IPS-15b (cell line): Measurements from ENCODE around the gene HSPA9.
A peak's percentile ranks its signal among the peaks of the same experiment; 100 is the strongest.

Experiments used
- H3K27me3 ChIP-seq: one replicate; pipeline ENCODE4 v1.6.1; 2013; ENCODE audit warnings: low read length; ENCODE audit not compliant: control insufficient read depth, insufficient read depth
- H3K36me3 ChIP-seq: one replicate; pipeline ENCODE4 v1.6.1; 2013; ENCODE audit warnings: low read length; ENCODE audit not compliant: control insufficient read depth, insufficient read depth
- H3K4me1 ChIP-seq: one replicate; pipeline ENCODE4 v1.6.1; 2013; ENCODE audit warnings: mild to moderate bottlenecking, low read length; ENCODE audit not compliant: control insufficient read depth, insufficient read depth
- H3K4me3 ChIP-seq: one replicate; pipeline ENCODE4 v1.5.1; 2013; ENCODE audit warnings: low read depth, low read length
- H3K9ac ChIP-seq: one replicate; pipeline ENCODE4 v1.6.1; 2013; ENCODE audit warnings: low read depth, mild to moderate bottlenecking, low read length
- H3K9me3 ChIP-seq: one replicate; pipeline ENCODE4 v1.6.1; 2013; ENCODE audit warnings: mild to moderate bottlenecking, low read length; ENCODE audit not compliant: control insufficient read depth, insufficient read depth

HSPA9 gene

GRCh38 chr5:138605254-138605972 is 30.2 kb upstream of the HSPA9 start:
- Histone ChIP-seq H3K4me3 (no peak overlapping the region), H3K9me3 (no peaks in the 10 kb centered on the region), H3K27me3 (no peaks in the 10 kb centered on the region), H3K9ac (no peak overlapping the region), H3K36me3 (no peaks in the 10 kb centered on the region), H3K4me1 (peaks cover 6% of the 10 kb centered on the region)

GRCh38 chr5:138604176-138604785 is 29.1 kb upstream of the HSPA9 start:
- no peaks in the 10 kb centered on the region for H3K9me3 ChIP-seq
- no peaks in the 10 kb centered on the region for H3K27me3 ChIP-seq
- no peaks in the 10 kb centered on the region for H3K4me1 ChIP-seq
- H3K36me3 ChIP-seq, result no peaks in the 10 kb centered on the region
- peak overlapping the region; percentile 24 for H3K9ac ChIP-seq
- H3K4me3 ChIP-seq, result no peak overlapping the region

GRCh38 chr5:138603249-138603920 is 28.2 kb upstream of the HSPA9 start:
- Histone ChIP-seq H3K27me3 (no peaks in the 10 kb centered on the region), H3K9ac (no peak overlapping the region), H3K9me3 (no peaks in the 10 kb centered on the region), H3K36me3 (no peaks in the 10 kb centered on the region), H3K4me3 (no peak overlapping the region), H3K4me1 (no peaks in the 10 kb centered on the region)

GRCh38 chr5:138602371-138603000 is 27.3 kb upstream of the HSPA9 start:
- H3K9ac ChIP-seq, result no peak overlapping the region
- no peaks in the 10 kb centered on the region for H3K27me3 ChIP-seq
- H3K4me1 ChIP-seq, result no peaks in the 10 kb centered on the region
- H3K9me3 ChIP-seq, result no peaks in the 10 kb centered on the region
- H3K4me3 ChIP-seq, result no peak overlapping the region
- H3K36me3 ChIP-seq, result no peaks in the 10 kb centered on the region

- Histone ChIP-seq H3K4me3 (no peak overlapping the region), H3K9me3 (no peaks in the 10 kb centered on the region), H3K27me3 (no peaks in the 10 kb centered on the region), H3K4me1 (no peaks in the 10 kb centered on the region), H3K36me3 (no peaks in the 10 kb centered on the region), H3K9ac (no peak overlapping the region)
Measured at GRCh38 chr5:138601444-138601843, 26.2 kb upstream of the HSPA9 start.

GRCh38 chr5:138600446-138600845 is 25.2 kb upstream of the HSPA9 start:
- H3K4me3 ChIP-seq, result no peak overlapping the region
- H3K36me3 ChIP-seq, result no peaks in the 10 kb centered on the region
- no peaks in the 10 kb centered on the region for H3K4me1 ChIP-seq
- H3K9ac ChIP-seq, result no peak overlapping the region
- H3K9me3 ChIP-seq, result no peaks in the 10 kb centered on the region
- H3K27me3 ChIP-seq, result no peaks in the 10 kb centered on the region

- no peaks in the 10 kb centered on the region for H3K27me3 ChIP-seq
- no peaks in the 10 kb centered on the region for H3K36me3 ChIP-seq
- H3K9me3 ChIP-seq, result no peaks in the 10 kb centered on the region
- no peak overlapping the region for H3K9ac ChIP-seq
- no peaks in the 10 kb centered on the region for H3K4me1 ChIP-seq
- no peak overlapping the region for H3K4me3 ChIP-seq
Measured at GRCh38 chr5:138597661-138598400, 22.6 kb upstream of the HSPA9 start.

GRCh38 chr5:138596105-138596881 is 21.1 kb upstream of the HSPA9 start:
- no peaks in the 10 kb centered on the region for H3K9me3 ChIP-seq
- no peaks in the 10 kb centered on the region for H3K27me3 ChIP-seq
- H3K4me1 ChIP-seq, result no peaks in the 10 kb centered on the region
- H3K36me3 ChIP-seq, result no peaks in the 10 kb centered on the region
- H3K4me3 ChIP-seq, result no peak overlapping the region
- no peak overlapping the region for H3K9ac ChIP-seq

- Histone ChIP-seq H3K9ac (no peak overlapping the region), H3K27me3 (no peaks in the 10 kb centered on the region), H3K9me3 (no peaks in the 10 kb centered on the region), H3K36me3 (no peaks in the 10 kb centered on the region), H3K4me1 (no peaks in the 10 kb centered on the region), H3K4me3 (no peak overlapping the region)
Measured at GRCh38 chr5:138595180-138595795, 20.1 kb upstream of the HSPA9 start.

- Histone ChIP-seq H3K27me3 (no peaks in the 10 kb centered on the region), H3K4me3 (no peak overlapping the region), H3K4me1 (no peaks in the 10 kb centered on the region), H3K9me3 (no peaks in the 10 kb centered on the region), H3K36me3 (no peaks in the 10 kb centered on the region), H3K9ac (no peak overlapping the region)
Measured at GRCh38 chr5:138594305-138595058, 19.3 kb upstream of the HSPA9 start.
